ENCODE data around the gene ZNF653. TPM values are rescaled to one million over a fixed set of nuclear protein-coding genes. Genes with fewer than 3 reads are reported as not detected.
"Not testable (repeated sequence)": the region's sequence is repeated elsewhere in the genome, so short reads cannot be mapped to it uniquely, and the experiment has no call there.

ZNF653 gene
- total RNA-seq, 1 experiment from 2014 or later: 10.3 TPM

GRCh38 chr19:11460207-11460606, 45.4 kb downstream of the ZNF653 start:
- TF ChIP-seq ZNF671 (CRISPR knock-in tag; IDR thresholded peaks at IDR 0.05): no peak
- TF ChIP-seq ZSCAN18 (CRISPR knock-in tag; IDR thresholded peaks at IDR 0.05): no peak
- 0 out of 2 replicates have a peak, but pooled peaks have one; percentile 27 for TF ChIP-seq CTCF (IDR thresholded peaks at IDR 0.05)
- TF ChIP-seq JUN (CRISPR knock-in tag; IDR thresholded peaks at IDR 0.05): no peak
- peak; percentile 94 for TF ChIP-seq GTF2I (CRISPR knock-in tag; conservative IDR thresholded peaks at IDR 0.05)
- H3K4me3 Mint-ChIP-seq: no peak overlapping the region
- no peak overlapping the region for H3K27ac Mint-ChIP-seq
- H3K9me3 Mint-ChIP-seq: no peaks in the 10 kb centered on the region
- no peaks in the 10 kb centered on the region for H3K36me3 Mint-ChIP-seq
- ATAC-seq: no peak
- CTCF ChIA-PET: no interaction called here
- H3K27me3 Mint-ChIP-seq (ENCODE audit: low read depth): no peaks in the 10 kb centered on the region
- H3K4me1 Mint-ChIP-seq: peaks cover 5% of the 10 kb centered on the region
- peak; percentile 46 for DNase-seq (ENCODE audit: low spot score)
- POLR2A ChIA-PET: no interaction called here

GRCh38 chr19:11458912-11459311, 46.7 kb downstream of the ZNF653 start:
- H3K4me1 Mint-ChIP-seq; H3K9me3 Mint-ChIP-seq; ATAC-seq; H3K27ac Mint-ChIP-seq; H3K4me3 Mint-ChIP-seq; H3K27me3 Mint-ChIP-seq (ENCODE audit: low read depth); H3K36me3 Mint-ChIP-seq; POLR2A ChIA-PET; DNase-seq (ENCODE audit: low spot score): not testable (repeated sequence)
- CTCF ChIA-PET: interaction anchor here (0.9 to 2.4 kb wide), 3 partner anchors 23 to 98 kb away, joined by 3 to 10 read pairs (median 7); partner anchors contain the start of gene ELAVL3

GRCh38 chr19:11458236-11458900, 47.3 kb downstream of the ZNF653 start:
- no peak for DNase-seq (ENCODE audit: low spot score)
- TF ChIP-seq ZNF396 (CRISPR knock-in tag; IDR thresholded peaks at IDR 0.05; ENCODE audit: borderline replicate concordance): no peak
- TF ChIP-seq MYBL2 (CRISPR knock-in tag; IDR thresholded peaks at IDR 0.05): no peak
- no peak for TF ChIP-seq ZNF121 (CRISPR knock-in tag; IDR thresholded peaks at IDR 0.05)
- TF ChIP-seq ZNF281 (CRISPR knock-in tag; IDR thresholded peaks at IDR 0.05): no peak
- no peak for TF ChIP-seq E2F5 (CRISPR knock-in tag; IDR thresholded peaks at IDR 0.05)
- no peak for TF ChIP-seq ZNF425 (CRISPR knock-in tag; conservative IDR thresholded peaks at IDR 0.05)
- no peak for TF ChIP-seq ZNF512 (CRISPR knock-in tag; IDR thresholded peaks at IDR 0.05; ENCODE audit: borderline replicate concordance)
- ATAC-seq: no peak
- Mint-ChIP-seq H3K4me1 (peaks cover 10% of the 10 kb centered on the region), H3K4me3 (no peak overlapping the region), H3K36me3 (no peaks in the 10 kb centered on the region), H3K27ac (no peak overlapping the region), H3K27me3 (ENCODE audit: low read depth) (no peaks in the 10 kb centered on the region), H3K9me3 (no peaks in the 10 kb centered on the region)
- ChIA-PET CTCF (interaction anchor here (0.9 to 2.4 kb wide), 3 partner anchors 24 to 97 kb away, joined by 3 to 10 read pairs (median 7); partner anchors contain the start of gene ELAVL3), POLR2A (interaction anchor here (0.8 kb wide), 1 partner anchor 21 kb away, joined by 3 read pairs; no protein-coding TSS in a partner anchor)
